ENCODE measurements around the gene AMBP. TPM values are rescaled to one million over a fixed set of nuclear protein-coding genes. Genes with fewer than 3 reads are reported as not detected.

AMBP gene
- total and polyA plus RNA-seq, 7 donors: 0.16 to 0.84 TPM; not detected in 5

GRCh38 chr9:114055894-114056293 is 22.2 kb downstream of the AMBP start:
- Histone ChIP-seq H3K4me1 (peaks cover 11% of the 10 kb centered on the region), H3K9me3 (no peaks in the 10 kb centered on the region), H3K36me3 (ENCODE audit: insufficient read depth in 1 of 2, low read depth in 1 of 2) (no peaks in the 10 kb centered on the region), H3K4me3 (no peak overlapping the region), H3K27me3 (ENCODE audit: insufficient read depth in 3 of 3, low read length in 2 of 3) (no peaks in the 10 kb centered on the region), H3K27ac (no peak overlapping the region)
- TF ChIP-seq CTCF (IDR thresholded peaks at IDR 0.05): no peak
- no peak for ATAC-seq
- no peak for DNase-seq
- 91 to 95% (median 94%) methylated on average over 7 of the region's 7 CpGs for WGBS, 3 donors
- intact Hi-C loops (cut with DNase I): no loop called here

- Histone ChIP-seq H3K4me1 (peaks cover 11% of the 10 kb centered on the region), H3K27ac (no peak overlapping the region), H3K9me3 (no peaks in the 10 kb centered on the region), H3K36me3 (ENCODE audit: insufficient read depth in 1 of 2, low read depth in 1 of 2) (peaks cover 0 to 5% of the 10 kb centered on the region in 2 donors), H3K4me3 (no peak overlapping the region), H3K27me3 (ENCODE audit: insufficient read depth in 3 of 3, low read length in 2 of 3) (no peaks in the 10 kb centered on the region)
- no peak for TF ChIP-seq CTCF (IDR thresholded peaks at IDR 0.05)
- DNase-seq: no peak
- intact Hi-C loops (cut with DNase I): no loop called here
- WGBS, 3 donors: 92 to 94% (median 92%) methylated on average over 18 of the region's 18 CpGs
- ATAC-seq: no peak
Measured at GRCh38 chr9:114055061-114055460, 23.0 kb downstream of the AMBP start.

GRCh38 chr9:114054191-114054690 is 23.9 kb downstream of the AMBP start:
- peaks cover 0 to 12% of the 10 kb centered on the region in 2 donors for H3K36me3 ChIP-seq (ENCODE audit: insufficient read depth in 1 of 2, low read depth in 1 of 2)
- no peak for ATAC-seq
- intact Hi-C loops (cut with DNase I): no loop called here
- WGBS, 3 donors: 78 to 92% (median 85%) methylated on average over 10 of the region's 10 CpGs
- no peak for TF ChIP-seq CTCF (IDR thresholded peaks at IDR 0.05)
- H3K27me3 ChIP-seq (ENCODE audit: insufficient read depth in 3 of 3, low read length in 2 of 3): no peaks in the 10 kb centered on the region
- H3K4me3 ChIP-seq: no peak overlapping the region
- no peak overlapping the region for H3K27ac ChIP-seq
- no peaks in the 10 kb centered on the region for H3K9me3 ChIP-seq
- no peak for DNase-seq
- peaks cover 3% of the 10 kb centered on the region for H3K4me1 ChIP-seq

- no peak for DNase-seq
- Histone ChIP-seq H3K9me3 (no peaks in the 10 kb centered on the region), H3K4me1 (no peaks in the 10 kb centered on the region), H3K36me3 (ENCODE audit: insufficient read depth in 1 of 2, low read depth in 1 of 2) (peaks cover 0 to 20% of the 10 kb centered on the region in 2 donors), H3K27me3 (ENCODE audit: insufficient read depth in 3 of 3, low read length in 2 of 3) (no peaks in the 10 kb centered on the region), H3K27ac (no peak overlapping the region), H3K4me3 (no peak overlapping the region)
- intact Hi-C loops (cut with DNase I): no loop called here
- WGBS, 3 donors: 86 to 92% (median 87%) methylated on average over 8 of the region's 8 CpGs
- ATAC-seq: no peak
- no peak for TF ChIP-seq CTCF (IDR thresholded peaks at IDR 0.05)
Measured at GRCh38 chr9:114053246-114054005, 24.7 kb downstream of the AMBP start.
